Activated CD4-positive, alpha-beta T cell treated with anti-CD3 and anti-CD28 coated beads, Interleukin-10, Interleukin-2, amounts not matched to agents 100 ng/mL and 50 ng/mL, durations not matched to agents 16 hours and 8 hours (primary cell): ENCODE measurements around the gene RIPPLY3.
"Not testable (repeated sequence)": the region's sequence is repeated elsewhere in the genome, so short reads cannot be mapped to it uniquely, and the experiment has no call there.

Experiments used
- DNase-seq: peaks from one replicate; pipeline ENCODE4 v3.0.0-alpha.2; 2020

RIPPLY3 gene

GRCh38 chr21:36981977-36982700 lies 24.4 kb upstream of the RIPPLY3 start:
- no peak for DNase-seq

- no peak for DNase-seq
These were observed 20.5 kb upstream of the RIPPLY3 start for GRCh38 chr21:36985751-36986594.

DNA sequence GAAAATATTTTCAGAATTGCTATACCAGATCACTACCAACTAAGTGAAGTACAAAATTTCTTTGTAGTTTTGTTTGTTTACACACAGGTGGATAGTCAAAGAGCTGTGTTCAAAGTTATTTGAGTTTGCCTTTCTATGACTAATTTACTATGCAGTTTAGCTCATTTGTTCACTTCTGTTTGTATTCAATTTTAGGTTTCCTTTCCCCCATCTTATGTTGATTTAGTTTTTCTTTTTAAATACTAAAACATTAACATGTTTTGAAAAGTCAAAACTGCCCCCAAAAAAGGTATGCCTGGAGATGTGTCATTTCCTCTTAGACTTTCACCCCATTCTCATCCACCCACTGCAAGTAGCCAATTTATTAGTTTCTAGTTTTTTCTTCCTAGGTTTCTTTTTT lies 18.7 kb upstream of the RIPPLY3 start:
- no peak for DNase-seq

GRCh38 chr21:36988536-36988935 lies 18.0 kb upstream of the RIPPLY3 start:
- no peak for DNase-seq

- not testable (repeated sequence) for DNase-seq
These were observed 17.3 kb upstream of the RIPPLY3 start for GRCh38 chr21:36989199-36989698.

DNA sequence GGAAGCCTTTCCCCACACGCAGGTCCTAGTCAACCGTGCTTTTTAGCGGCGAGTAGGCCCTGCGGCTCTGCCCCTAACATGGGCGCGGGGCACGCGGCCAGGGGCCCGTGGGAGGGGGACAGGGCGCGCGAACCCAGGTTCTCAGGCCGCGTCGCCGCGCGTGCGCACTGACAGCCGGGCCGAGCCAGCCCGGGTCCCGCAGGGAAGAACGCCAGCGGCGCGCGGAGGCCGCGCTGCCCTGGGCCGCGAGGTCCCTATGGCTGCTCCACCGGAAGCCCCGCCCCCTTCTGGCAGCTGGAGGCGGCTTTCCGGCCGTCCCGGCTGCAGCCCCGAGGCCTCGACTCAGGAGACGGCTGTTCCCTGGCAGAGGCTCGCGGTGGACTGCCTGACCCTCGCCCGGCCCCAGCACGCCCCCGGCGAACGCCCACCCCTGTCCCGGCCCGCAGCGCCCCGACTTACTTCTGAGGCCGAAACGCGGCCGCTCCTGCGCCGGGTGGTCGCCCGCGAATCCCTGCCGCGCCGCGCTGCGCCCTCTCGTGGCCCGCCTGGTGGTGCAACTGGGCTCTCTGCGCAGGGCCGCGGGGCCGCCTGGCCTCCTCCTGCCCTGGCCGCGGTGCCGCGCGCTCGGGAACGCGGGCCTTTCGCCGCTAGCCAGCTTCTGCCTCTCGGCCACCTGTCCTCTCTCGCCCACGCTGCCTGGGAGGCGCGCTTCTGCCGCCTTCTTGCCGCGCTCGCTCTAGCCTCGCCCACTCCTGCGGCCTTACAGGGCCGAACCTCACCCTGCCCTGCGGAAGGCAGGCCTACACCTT lies 16.6 kb upstream of the RIPPLY3 start:
- DNase-seq = peak; percentile 95

GRCh38 chr21:36990508-36991205 lies 15.8 kb upstream of the RIPPLY3 start:
- DNase-seq = no peak

GRCh38 chr21:36992671-36993070 lies 13.8 kb upstream of the RIPPLY3 start:
- no peak for DNase-seq

GRCh38 chr21:36994501-36995158 lies 11.9 kb upstream of the RIPPLY3 start:
- peak; percentile 58 for DNase-seq

DNA sequence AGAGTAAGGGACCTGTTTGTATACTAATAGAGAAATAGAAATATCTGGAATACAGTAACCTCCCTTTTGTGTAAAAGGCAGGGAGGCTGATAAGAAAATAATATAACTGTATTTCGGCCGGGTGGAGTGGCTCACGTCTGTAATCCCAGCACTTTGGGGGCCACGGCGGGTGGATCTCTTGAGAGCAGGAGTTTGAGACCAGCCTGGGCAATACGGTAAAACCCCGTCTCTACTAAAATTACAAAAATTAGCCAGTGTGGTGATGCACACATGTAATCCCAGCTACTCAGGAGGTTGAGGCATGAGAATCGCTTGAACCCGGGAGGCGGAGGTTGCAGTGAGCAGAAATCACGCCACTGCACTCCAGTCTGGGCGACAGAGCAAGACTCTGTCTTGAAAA lies 11.2 kb upstream of the RIPPLY3 start:
- not testable (repeated sequence) for DNase-seq

GRCh38 chr21:36999131-36999898 lies 7.2 kb upstream of the RIPPLY3 start:
- no peak for DNase-seq

DNA sequence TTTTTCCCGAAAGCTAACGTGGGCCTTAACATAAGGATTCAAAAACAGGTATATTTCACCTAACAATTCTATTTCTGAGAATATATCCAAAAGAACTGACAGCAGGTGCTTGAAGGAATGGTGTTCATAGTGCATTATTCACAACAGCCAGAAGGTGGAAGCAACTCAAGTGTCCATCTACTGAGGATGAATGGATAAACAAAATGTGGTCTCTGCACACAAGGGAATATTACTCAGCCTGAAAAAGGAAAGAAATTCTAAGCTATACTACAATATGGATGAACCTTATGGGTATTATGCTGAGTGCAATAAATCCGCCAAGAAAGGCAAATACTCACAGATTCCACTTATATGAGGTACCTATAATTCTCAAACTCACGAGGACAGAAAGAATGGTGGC lies 6.1 kb upstream of the RIPPLY3 start:
- DNase-seq = no peak

- DNase-seq = no peak
These were observed 5.1 kb upstream of the RIPPLY3 start for GRCh38 chr21:37001441-37001840.

DNA sequence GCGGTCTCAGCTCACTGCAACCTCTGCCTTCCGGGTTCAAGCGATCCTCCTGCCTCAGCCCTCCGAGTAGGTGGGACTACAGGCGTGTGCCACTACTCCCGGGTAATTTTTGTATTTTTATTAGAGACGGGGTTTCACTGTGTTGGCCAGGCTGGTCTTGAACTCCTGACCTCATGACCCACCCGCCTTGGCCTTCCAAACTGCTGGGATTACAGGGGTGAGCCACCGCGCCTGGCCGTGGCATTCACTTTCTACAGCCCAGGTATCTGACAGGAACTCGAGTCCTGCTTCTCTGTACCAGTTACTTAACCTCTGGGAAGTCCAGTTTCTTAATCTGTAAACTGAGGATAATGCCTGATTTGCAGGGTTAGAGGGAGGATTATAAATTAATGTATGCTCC lies 3.7 kb upstream of the RIPPLY3 start:
- not testable (repeated sequence) for DNase-seq

- DNase-seq = not testable (repeated sequence)
These were observed 2.6 kb upstream of the RIPPLY3 start for GRCh38 chr21:37003917-37004316.

DNA sequence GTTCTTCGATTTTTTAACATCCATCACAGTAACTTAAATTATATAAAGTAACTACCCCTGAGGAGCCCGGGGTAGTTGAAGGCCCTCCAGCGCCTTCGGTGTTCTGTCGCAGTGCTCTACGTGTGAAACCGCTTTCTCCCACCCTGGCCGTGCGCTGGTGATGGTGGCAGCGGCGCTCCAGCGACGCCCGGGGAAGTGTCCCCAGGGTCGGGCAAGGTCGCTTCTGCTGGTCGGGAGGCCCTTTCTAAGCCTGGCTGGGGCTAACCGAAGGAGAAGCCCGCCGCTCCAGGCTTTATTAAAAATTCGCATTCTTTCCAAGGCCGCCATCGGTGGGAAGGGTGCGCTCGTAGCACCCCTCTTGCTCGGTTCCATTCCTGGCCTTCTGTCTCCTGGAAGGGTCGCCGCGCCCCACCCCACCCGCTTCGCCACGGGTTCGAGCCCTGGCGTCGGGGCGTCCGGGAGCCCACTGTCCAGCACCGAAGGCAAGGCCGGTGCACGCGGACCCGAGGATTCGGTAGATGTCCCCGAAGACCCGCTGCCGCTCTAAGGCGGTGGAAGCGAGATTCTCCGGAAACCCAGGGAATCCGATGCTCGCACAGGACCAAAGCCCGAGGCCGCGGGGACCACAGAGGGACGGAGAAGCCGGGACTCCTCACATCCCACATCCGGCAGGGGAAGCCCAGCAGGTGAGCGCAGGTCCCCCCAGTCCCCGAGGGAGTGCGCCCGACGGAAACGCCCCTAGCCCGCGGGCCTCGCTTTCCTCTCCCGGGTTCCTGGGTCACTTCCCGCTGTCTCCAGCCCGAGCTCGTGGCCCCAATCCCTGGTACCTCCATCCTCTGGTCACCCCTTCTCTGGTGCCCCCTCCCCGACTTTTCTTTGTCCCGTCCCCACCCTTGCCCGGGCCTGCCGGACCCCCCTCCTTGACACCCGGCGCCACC lies 685 bp upstream of the RIPPLY3 start:
- DNase-seq = no peak

GRCh38 chr21:37008724-37009123 lies 2.2 kb downstream of the RIPPLY3 start:
- DNase-seq = no peak

- DNase-seq = peak; percentile 84
These were observed 3.3 kb downstream of the RIPPLY3 start for GRCh38 chr21:37009740-37010341.

DNA sequence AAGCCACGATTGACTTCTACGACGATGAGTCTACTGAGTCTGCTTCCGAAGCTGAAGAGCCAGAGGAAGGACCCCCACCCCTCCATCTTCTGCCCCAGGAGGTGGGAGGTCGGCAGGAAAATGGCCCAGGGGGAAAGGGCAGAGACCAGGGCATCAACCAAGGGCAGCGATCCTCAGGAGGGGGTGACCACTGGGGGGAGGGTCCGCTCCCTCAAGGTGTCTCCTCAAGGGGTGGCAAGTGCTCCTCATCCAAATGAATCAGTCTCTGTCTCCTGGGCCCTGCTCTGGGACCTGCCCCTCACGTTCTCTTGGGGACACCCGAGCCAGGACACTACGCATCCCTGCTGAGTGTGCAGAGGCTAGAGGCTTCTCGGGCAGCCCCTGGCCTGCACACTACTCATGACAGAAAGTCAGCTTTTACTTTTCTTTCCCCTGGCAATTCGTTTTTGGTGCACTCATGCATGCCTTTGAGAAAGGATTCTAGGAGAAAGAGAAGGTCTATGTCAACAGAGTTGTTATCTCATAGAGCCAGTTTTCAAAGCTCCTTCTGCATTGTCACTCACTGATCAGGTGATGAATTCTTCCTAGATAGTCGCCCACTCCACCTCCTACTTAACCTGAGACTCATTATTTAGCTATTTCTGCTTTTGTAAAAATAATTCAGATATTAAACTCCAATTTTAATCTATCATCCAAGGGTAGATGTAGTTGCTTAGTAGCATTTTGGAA lies 11.6 kb downstream of the RIPPLY3 start:
- no peak for DNase-seq
